WTC11 (cell line): ENCODE measurements around the gene OAF.

Experiments
- AFF4 ChIP-seq: sonication (generic); formaldehyde crosslinking; IDR thresholded peaks from 2 replicates; pipeline ENCODE4 v1.8.1; 2023; ENCODE audit warnings: mild to moderate bottlenecking, missing genetic modification reagents, borderline replicate concordance
- E2F4 ChIP-seq: sonication (generic); formaldehyde crosslinking; IDR thresholded peaks from 2 replicates; pipeline ENCODE4 v1.8.1; 2022; ENCODE audit warnings: low read depth, mild to moderate bottlenecking, moderate library complexity, missing genetic modification reagents, borderline replicate concordance
- ZNF263 ChIP-seq: sonication (generic); formaldehyde crosslinking; IDR thresholded peaks from 2 replicates; pipeline ENCODE4 v1.8.1; 2022; ENCODE audit warnings: low read depth, mild to moderate bottlenecking, moderate library complexity, missing genetic modification reagents

GRCh38 chr11:120272303-120272702, 61.5 kb downstream of the OAF start:
- TF ChIP-seq E2F4 (CRISPR knock-in tag) (no peak), ZNF263 (no peak), AFF4 (CRISPR knock-in tag) (no peak)
